Measurements from ENCODE around the gene STK17A. TPM values are rescaled to one million over a fixed set of nuclear protein-coding genes. Genes with fewer than 3 reads are reported as not detected.

Gene STK17A
- polyA plus RNA-seq, 3 donors = 2.8 to 14.1 (median 9.5) TPM

GRCh38 chr7:43562383-43562782, 20.5 kb upstream of the STK17A start:
- no CpG with 5 or more reads among the region's 3 CpGs for WGBS (ENCODE audit: insufficient coverage)
- Histone ChIP-seq H3K4me3 (replicated peaks in 1 of 3; ENCODE audit: low read depth in 2 of 3, low read length in 3 of 3) (no peak overlapping the region), H3K36me3 (replicated peaks in 1 of 2; ENCODE audit: control insufficient read depth in 1 of 2, insufficient read depth in 2 of 2, low read length in 2 of 2) (no peaks in the 10 kb centered on the region), H3K79me2 (ENCODE audit: insufficient read depth, low read length) (no peaks in the 10 kb centered on the region), H3K9ac (ENCODE audit: insufficient read depth, low read length, poor library complexity, severe bottlenecking) (no peak overlapping the region), H3K4me1 (ENCODE audit: control insufficient read depth in 1 of 2, insufficient read depth in 2 of 2, low read length in 2 of 2) (no peaks in the 10 kb centered on the region), H3K27me3 (ENCODE audit: control insufficient read depth in 2 of 2, insufficient read depth in 2 of 2, low read length in 2 of 2) (peaks cover 11 to 15% of the 10 kb centered on the region in 2 donors), H3K4me2 (replicated peaks; ENCODE audit: extremely low read depth, low read length, poor library complexity, severe bottlenecking) (no peak overlapping the region), H3K9me3 (replicated peaks in 1 of 2; ENCODE audit: control insufficient read depth in 1 of 2, insufficient read depth in 1 of 2, low read length in 2 of 2) (no peaks in the 10 kb centered on the region), H4K20me1 (ENCODE audit: insufficient read depth, low read length) (no peaks in the 10 kb centered on the region), H2AFZ (ENCODE audit: insufficient read depth, low read depth, low read length, poor library complexity, severe bottlenecking) (no peak overlapping the region), H3K27ac (ENCODE audit: low read depth in 1 of 2, low read length in 2 of 2) (no peak overlapping the region)
- Mint-ChIP-seq H3K9me3 (no peaks in the 10 kb centered on the region), H3K27ac (no peak overlapping the region), H3K4me1 (no peaks in the 10 kb centered on the region), H3K36me3 (no peaks in the 10 kb centered on the region), H3K27me3 (ENCODE audit: low read depth in 3 of 3) (peaks cover 7 to 19% (median 19%) of the 10 kb centered on the region in 3 donors), H3K4me3 (no peak overlapping the region)
- no peak for TF ChIP-seq CTCF (IDR thresholded peaks at IDR 0.05)
- DNase-seq = no peak
- intact Hi-C loops (cut with micrococcal nuclease) = no loop called here

- Mint-ChIP-seq H3K27me3 (ENCODE audit: low read depth in 3 of 3) (peaks cover 11 to 22% (median 21%) of the 10 kb centered on the region in 3 donors), H3K4me1 (no peaks in the 10 kb centered on the region), H3K4me3 (no peak overlapping the region), H3K9me3 (no peaks in the 10 kb centered on the region), H3K27ac (no peak overlapping the region), H3K36me3 (no peaks in the 10 kb centered on the region)
- peaks cover 11 to 13% of the 10 kb centered on the region in 2 donors for H3K27me3 ChIP-seq (ENCODE audit: control insufficient read depth in 2 of 2, insufficient read depth in 2 of 2, low read length in 2 of 2)
- H3K36me3 ChIP-seq (replicated peaks in 1 of 2; ENCODE audit: control insufficient read depth in 1 of 2, insufficient read depth in 2 of 2, low read length in 2 of 2) = no peaks in the 10 kb centered on the region
- no peaks in the 10 kb centered on the region for H3K4me1 ChIP-seq (ENCODE audit: control insufficient read depth in 1 of 2, insufficient read depth in 2 of 2, low read length in 2 of 2)
- TF ChIP-seq CTCF (IDR thresholded peaks at IDR 0.05) = no peak
- H3K4me2 ChIP-seq (replicated peaks; ENCODE audit: extremely low read depth, low read length, poor library complexity, severe bottlenecking) = no peak overlapping the region
- H2AFZ ChIP-seq (ENCODE audit: insufficient read depth, low read depth, low read length, poor library complexity, severe bottlenecking) = no peak overlapping the region
- H3K9ac ChIP-seq (ENCODE audit: insufficient read depth, low read length, poor library complexity, severe bottlenecking) = no peak overlapping the region
- DNase-seq = no peak
- H3K9me3 ChIP-seq (replicated peaks in 1 of 2; ENCODE audit: control insufficient read depth in 1 of 2, insufficient read depth in 1 of 2, low read length in 2 of 2) = no peaks in the 10 kb centered on the region
- no peak overlapping the region for H3K27ac ChIP-seq (ENCODE audit: low read depth in 1 of 2, low read length in 2 of 2)
- whole genome bisulfite sequencing (ENCODE audit: insufficient coverage) = 83% methylated on average over 2 of the region's 6 CpGs
- intact Hi-C loops (cut with micrococcal nuclease) = no loop called here
- no peaks in the 10 kb centered on the region for H3K79me2 ChIP-seq (ENCODE audit: insufficient read depth, low read length)
- no peak overlapping the region for H3K4me3 ChIP-seq (replicated peaks in 1 of 3; ENCODE audit: low read depth in 2 of 3, low read length in 3 of 3)
- no peaks in the 10 kb centered on the region for H4K20me1 ChIP-seq (ENCODE audit: insufficient read depth, low read length)
Observed at GRCh38 chr7:43565786-43566185, 17.1 kb upstream of the STK17A start.

Measured in CD14-positive monocyte (primary cell).